DMS79 treated with DMSO at 0.1 percent for 48 hours (cell line): ENCODE data around the gene PSMD1.

Experiments used
- DNase-seq: peaks from one replicate; lab custom pipeline; 2025; lab: John Stamatoyannopoulos, UW

Gene PSMD1

GRCh38 chr2:231210782-231211181 lies 154.1 kb downstream of the PSMD1 start:
- no peak for DNase-seq

GRCh38 chr2:231211486-231211885 lies 154.8 kb downstream of the PSMD1 start:
- DNase-seq = no peak

GRCh38 chr2:231212329-231212845 lies 155.7 kb downstream of the PSMD1 start:
- DNase-seq = no peak

GRCh38 chr2:231213931-231214642 lies 157.4 kb downstream of the PSMD1 start:
- DNase-seq = no peak

- no peak for DNase-seq
These were observed 161.7 kb downstream of the PSMD1 start for GRCh38 chr2:231218366-231218765.

GRCh38 chr2:231219289-231219688 lies 162.6 kb downstream of the PSMD1 start:
- no peak for DNase-seq

GRCh38 chr2:231221761-231222160 lies 165.1 kb downstream of the PSMD1 start:
- DNase-seq = no peak
